Tibial nerve (tissue), 4 donors: ENCODE results near the gene ZCCHC17.

Source experiments
- EP300 ChIP-seq, 2 donors: sonication (generic); formaldehyde crosslinking; IDR thresholded peaks; one replicate each; pipeline ENCODE4 v1.6.1; 2017; ENCODE audit warnings: antibody characterized with exemption in 2 of 2, mild to moderate bottlenecking in 1 of 2
- POLR2A ChIP-seq, 2 donors: fragments of 450-650 bp; IDR thresholded peaks; one replicate each; pipeline ENCODE4 v1.6.1; 2017; ENCODE audit warnings: antibody characterized with exemption in 2 of 2, mild to moderate bottlenecking in 2 of 2, moderate library complexity in 2 of 2
- TF ChIP-seq, protein P1 (sequence below), 5 experiments: fragments of 200-600 bp in 3 of 5; fragments of 450-650 bp in 2 of 5; sonication (generic) in 3 of 5; IDR thresholded peaks; one replicate each; pipeline ENCODE4 v1.5.1; 2016 to 2019; ENCODE audit warnings: antibody characterized with exemption in 5 of 5, mild to moderate bottlenecking in 3 of 5, moderate library complexity in 2 of 5

DNA sequence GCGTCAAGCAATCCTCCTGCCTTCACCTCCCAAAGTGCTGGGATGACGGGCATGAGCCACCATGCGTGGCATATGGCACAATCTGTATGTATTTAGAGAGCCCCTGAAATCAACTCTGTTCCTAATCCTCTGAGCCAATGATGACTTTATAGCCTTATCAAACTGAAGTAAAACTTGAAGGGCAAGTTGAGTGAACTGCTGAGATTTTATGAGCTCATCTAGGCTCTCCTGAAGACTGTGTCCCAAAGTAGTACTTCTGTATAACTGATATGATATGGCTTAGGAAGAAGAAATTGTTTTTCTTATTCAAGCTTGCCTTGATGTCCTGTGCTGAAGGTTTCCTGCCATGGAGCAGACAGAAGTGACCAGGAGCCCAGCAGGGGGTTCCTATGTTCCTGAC is 33.4 kb upstream of the ZCCHC17 start:
- TF ChIP-seq, protein P1, sequence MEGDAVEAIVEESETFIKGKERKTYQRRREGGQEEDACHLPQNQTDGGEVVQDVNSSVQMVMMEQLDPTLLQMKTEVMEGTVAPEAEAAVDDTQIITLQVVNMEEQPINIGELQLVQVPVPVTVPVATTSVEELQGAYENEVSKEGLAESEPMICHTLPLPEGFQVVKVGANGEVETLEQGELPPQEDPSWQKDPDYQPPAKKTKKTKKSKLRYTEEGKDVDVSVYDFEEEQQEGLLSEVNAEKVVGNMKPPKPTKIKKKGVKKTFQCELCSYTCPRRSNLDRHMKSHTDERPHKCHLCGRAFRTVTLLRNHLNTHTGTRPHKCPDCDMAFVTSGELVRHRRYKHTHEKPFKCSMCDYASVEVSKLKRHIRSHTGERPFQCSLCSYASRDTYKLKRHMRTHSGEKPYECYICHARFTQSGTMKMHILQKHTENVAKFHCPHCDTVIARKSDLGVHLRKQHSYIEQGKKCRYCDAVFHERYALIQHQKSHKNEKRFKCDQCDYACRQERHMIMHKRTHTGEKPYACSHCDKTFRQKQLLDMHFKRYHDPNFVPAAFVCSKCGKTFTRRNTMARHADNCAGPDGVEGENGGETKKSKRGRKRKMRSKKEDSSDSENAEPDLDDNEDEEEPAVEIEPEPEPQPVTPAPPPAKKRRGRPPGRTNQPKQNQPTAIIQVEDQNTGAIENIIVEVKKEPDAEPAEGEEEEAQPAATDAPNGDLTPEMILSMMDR (IDR thresholded peaks at IDR 0.05): no peak
- TF ChIP-seq POLR2A (IDR thresholded peaks at IDR 0.05): no peak
- no peak for TF ChIP-seq EP300 (IDR thresholded peaks at IDR 0.05)
